Thyroid gland (tissue), 4 donors: ENCODE data around the gene KCNQ1. TPM values are rescaled to one million over a fixed set of nuclear protein-coding genes. Genes with fewer than 3 reads are reported as not detected.

Experiments used
- DNase-seq, 2 donors: peaks; one replicate each; pipeline ENCODE4 v3.0.0-alpha.2; 2019
- H3K27ac ChIP-seq, 3 donors: fragments of 200-600 bp; sonication (generic); 1 replicate in 2 of 3; 2 replicates in 1 of 3; pipeline ENCODE4 v1.5.1; 2016 to 2019; ENCODE audit warnings: mild to moderate bottlenecking in 1 of 3, moderate library complexity in 1 of 3
- H3K27me3 ChIP-seq: fragments of 200-600 bp; sonication (generic); one replicate; pipeline ENCODE4 v1.5.1; 2019
- H3K36me3 ChIP-seq, 2 donors: fragments of 200-600 bp; sonication (generic); one replicate each; pipeline ENCODE4 v1.5.1; 2016 to 2019
- H3K4me1 ChIP-seq, 2 donors: fragments of 200-600 bp; sonication (generic); one replicate each; pipeline ENCODE4 v1.5.1; 2017 to 2019
- H3K4me3 ChIP-seq, 3 donors: fragments of 200-600 bp; sonication (generic); replicated peaks in 1 of 3; 1 replicate in 2 of 3; 2 replicates in 1 of 3; pipeline ENCODE4 v1.5.1; 2016; ENCODE audit warnings: mild to moderate bottlenecking in 1 of 3
- H3K9me3 ChIP-seq: fragments of 200-600 bp; sonication (generic); one replicate; pipeline ENCODE4 v1.5.1; 2017
- CTCF ChIP-seq, 6 experiments: fragments of 200-600 bp in 3 of 6; fragments of 450-650 bp in 3 of 6; sonication (generic) in 3 of 6; IDR thresholded peaks; one replicate each; pipeline ENCODE4 v1.5.1; 2016 to 2019; ENCODE audit warnings: antibody characterized with exemption in 6 of 6, mild to moderate bottlenecking in 2 of 6, inconsistent platforms in 1 of 6, moderate library complexity in 1 of 6
- POLR2A ChIP-seq, 2 donors: fragments of 450-650 bp; IDR thresholded peaks; one replicate each; pipeline ENCODE4 v1.6.1; 2017; ENCODE audit warnings: antibody characterized with exemption in 2 of 2, mild to moderate bottlenecking in 2 of 2, moderate library complexity in 1 of 2
- WGBS, 2 donors: methylation state at CpG; one replicate each; pipeline ENCODE4 v1.1.5; 2017; 5-methylcytosine and 5-hydroxymethylcytosine counted together
- intact Hi-C: fragments of 100-400 bp; cut with DNase I; formaldehyde crosslinking; loops from one replicate; pipeline ENCODE4 v1.15.1; 2023
- total RNA-seq, 4 donors: library from RNA; depleted of rRNA; stranded (reverse); fragments of >200 nt; gene quantifications; one replicate each; pipeline ENCODE4 v1.2.3, GENCODE V29; 2016

KCNQ1 gene
- total RNA-seq, 4 donors from 2014 or later, result 51.3 to 103 (median 97.8) TPM

GRCh38 chr11:2878782-2879181 is 434.0 kb downstream of the KCNQ1 start:
- no peak overlapping the region for H3K27ac ChIP-seq
- no peaks in the 10 kb centered on the region for H3K36me3 ChIP-seq
- no peaks in the 10 kb centered on the region for H3K9me3 ChIP-seq
- no peak for TF ChIP-seq CTCF (IDR thresholded peaks at IDR 0.05)
- TF ChIP-seq POLR2A (IDR thresholded peaks at IDR 0.05), result no peak
- intact Hi-C loops, result no loop called here
- 98 to 99% methylated on average over 8 of the region's 8 CpGs for WGBS, 2 donors
- H3K27me3 ChIP-seq, result no peaks in the 10 kb centered on the region
- no peak overlapping the region for H3K4me3 ChIP-seq
- peaks cover 10 to 11% of the 10 kb centered on the region in 2 donors for H3K4me1 ChIP-seq
- no peak for DNase-seq

GRCh38 chr11:2880646-2881045 is 435.8 kb downstream of the KCNQ1 start:
- Histone ChIP-seq H3K9me3 (no peaks in the 10 kb centered on the region), H3K27ac (no peak overlapping the region), H3K36me3 (no peaks in the 10 kb centered on the region), H3K4me1 (peaks cover 10 to 16% of the 10 kb centered on the region in 2 donors), H3K27me3 (no peaks in the 10 kb centered on the region), H3K4me3 (no peak overlapping the region)
- WGBS, 2 donors, result 81 to 85% methylated on average over 7 of the region's 7 CpGs
- no peak for DNase-seq
- intact Hi-C loops, result loop anchor here (10.0 kb wide), 1 partner anchor 176 kb away; no protein-coding TSS in a partner anchor
- TF ChIP-seq POLR2A (IDR thresholded peaks at IDR 0.05) (no peak), CTCF (IDR thresholded peaks at IDR 0.05) (no peak)

GRCh38 chr11:2881076-2881980 is 436.5 kb downstream of the KCNQ1 start:
- H3K27me3 ChIP-seq, result no peaks in the 10 kb centered on the region
- H3K27ac ChIP-seq, result no peak overlapping the region
- H3K9me3 ChIP-seq, result no peaks in the 10 kb centered on the region
- no peak for DNase-seq
- H3K4me1 ChIP-seq, result peaks cover 13 to 16% of the 10 kb centered on the region in 2 donors
- no peak overlapping the region for H3K4me3 ChIP-seq
- TF ChIP-seq POLR2A (IDR thresholded peaks at IDR 0.05) (no peak), CTCF (IDR thresholded peaks at IDR 0.05) (no peak)
- no peaks in the 10 kb centered on the region for H3K36me3 ChIP-seq
- 82 to 86% methylated on average over 12 to 14 of the region's 19 CpGs for WGBS, 2 donors
- intact Hi-C loops, result loop anchor here (10.0 kb wide), 1 partner anchor 177 kb away; no protein-coding TSS in a partner anchor

- Histone ChIP-seq H3K36me3 (no peaks in the 10 kb centered on the region), H3K4me3 (no peak overlapping the region), H3K27me3 (no peaks in the 10 kb centered on the region), H3K4me1 (peaks cover 15 to 16% of the 10 kb centered on the region in 2 donors), H3K27ac (no peak overlapping the region), H3K9me3 (no peaks in the 10 kb centered on the region)
- WGBS, 2 donors, result 60 to 77% methylated on average over 4 to 11 of the region's 12 CpGs
- no peak for DNase-seq
- TF ChIP-seq CTCF (IDR thresholded peaks at IDR 0.05) (no peak), POLR2A (IDR thresholded peaks at IDR 0.05) (no peak)
- intact Hi-C loops, result loop anchor here (10.0 kb wide), 1 partner anchor 177 kb away; no protein-coding TSS in a partner anchor
Measured at GRCh38 chr11:2881981-2882375, 437.2 kb downstream of the KCNQ1 start.
